HL-60 (cell line): ENCODE results near the gene POU5F1.

Experiments used
- DNase-seq, 2 experiments: peaks; one replicate each; pipeline ENCODE4 v3.0.0-alpha.2; 2010 to 2020; ENCODE audit warnings: low read depth in 1 of 2, low spot score in 1 of 2
- H3K27ac ChIP-seq: fragments of 250-450 bp; sonication (Bioruptor Pico); replicated peaks from 2 replicates; pipeline ENCODE4 v1.5.1; 2020; ENCODE audit warnings: mild to moderate bottlenecking, moderate library complexity
- H3K27me3 ChIP-seq: fragments of 250-450 bp; sonication (Bioruptor Pico); 2 replicates; pipeline ENCODE4 v1.5.1; 2021; ENCODE audit warnings: mild to moderate bottlenecking, moderate library complexity; ENCODE audit not compliant: insufficient read depth, poor library complexity, severe bottlenecking
- H3K4me3 ChIP-seq: replicated peaks from 2 replicates; pipeline ENCODE4 v1.5.1; 2011; ENCODE audit warnings: mild to moderate bottlenecking, control low read depth, low read length; ENCODE audit not compliant: insufficient read depth
- GABPA ChIP-seq: IDR thresholded peaks from 2 replicates; pipeline ENCODE4 v1.6.1; 2012; ENCODE audit warnings: low read depth
- POLR2AphosphoS5 ChIP-seq: IDR thresholded peaks from 2 replicates; pipeline ENCODE4 v1.6.1; 2012; ENCODE audit warnings: low read depth
- SPI1 ChIP-seq: IDR thresholded peaks from 2 replicates; pipeline ENCODE4 v1.6.1; 2012; ENCODE audit warnings: low read depth, mild to moderate bottlenecking, borderline replicate concordance
- TF ChIP-seq, protein P1 (sequence below): IDR thresholded peaks from one replicate; pipeline ENCODE4 v1.5.1; 2011; ENCODE audit warnings: low read length, control low read depth, inconsistent platforms; ENCODE audit not compliant: insufficient read depth
- TF ChIP-seq, protein P2 (sequence below): IDR thresholded peaks from 2 replicates; pipeline ENCODE4 v1.6.1; 2012; ENCODE audit warnings: low read depth; ENCODE audit not compliant: insufficient replicate concordance

The POU5F1 gene

DNA sequence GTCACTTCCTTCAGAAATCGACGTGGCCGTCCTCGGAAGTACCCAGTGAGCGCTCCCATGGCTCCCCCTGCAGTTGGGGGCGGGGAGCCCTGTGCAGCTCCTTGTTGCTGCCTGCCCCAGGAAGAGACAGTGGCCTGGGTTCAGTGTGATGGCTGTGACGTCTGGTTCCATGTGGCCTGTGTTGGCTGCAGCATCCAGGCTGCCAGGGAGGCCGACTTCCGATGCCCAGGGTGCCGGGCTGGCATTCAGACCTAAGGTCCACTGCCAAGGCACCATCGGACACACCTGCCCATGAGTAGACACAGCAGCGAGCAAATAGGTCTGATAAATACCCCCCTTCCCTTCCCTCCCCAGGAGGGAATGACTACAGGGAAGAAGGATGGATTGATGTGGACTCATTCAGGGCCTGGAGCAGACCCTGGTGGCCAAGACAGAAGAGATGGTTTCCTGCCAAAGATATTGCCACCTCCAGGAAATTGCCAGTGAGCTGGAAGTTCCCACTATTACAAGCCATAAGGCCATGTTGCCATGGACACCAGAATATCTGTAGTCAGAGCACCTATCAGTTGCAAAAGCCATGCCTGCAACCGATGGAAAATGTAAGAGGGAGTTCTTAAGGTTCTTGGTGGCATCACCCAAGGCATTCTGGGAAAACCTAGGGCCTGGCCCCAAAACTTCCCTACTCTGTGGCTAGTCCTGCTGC is 7.9 kb downstream of the POU5F1 start:
- Histone ChIP-seq H3K27ac (no peak overlapping the region), H3K27me3 (no peaks in the 10 kb centered on the region), H3K4me3 (no peak overlapping the region)
- TF ChIP-seq SPI1, result no peak
- no peak for TF ChIP-seq GABPA
- TF ChIP-seq POLR2AphosphoS5, result no peak
- TF ChIP-seq, protein P1, sequence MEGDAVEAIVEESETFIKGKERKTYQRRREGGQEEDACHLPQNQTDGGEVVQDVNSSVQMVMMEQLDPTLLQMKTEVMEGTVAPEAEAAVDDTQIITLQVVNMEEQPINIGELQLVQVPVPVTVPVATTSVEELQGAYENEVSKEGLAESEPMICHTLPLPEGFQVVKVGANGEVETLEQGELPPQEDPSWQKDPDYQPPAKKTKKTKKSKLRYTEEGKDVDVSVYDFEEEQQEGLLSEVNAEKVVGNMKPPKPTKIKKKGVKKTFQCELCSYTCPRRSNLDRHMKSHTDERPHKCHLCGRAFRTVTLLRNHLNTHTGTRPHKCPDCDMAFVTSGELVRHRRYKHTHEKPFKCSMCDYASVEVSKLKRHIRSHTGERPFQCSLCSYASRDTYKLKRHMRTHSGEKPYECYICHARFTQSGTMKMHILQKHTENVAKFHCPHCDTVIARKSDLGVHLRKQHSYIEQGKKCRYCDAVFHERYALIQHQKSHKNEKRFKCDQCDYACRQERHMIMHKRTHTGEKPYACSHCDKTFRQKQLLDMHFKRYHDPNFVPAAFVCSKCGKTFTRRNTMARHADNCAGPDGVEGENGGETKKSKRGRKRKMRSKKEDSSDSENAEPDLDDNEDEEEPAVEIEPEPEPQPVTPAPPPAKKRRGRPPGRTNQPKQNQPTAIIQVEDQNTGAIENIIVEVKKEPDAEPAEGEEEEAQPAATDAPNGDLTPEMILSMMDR, result no peak
- TF ChIP-seq, protein P2, sequence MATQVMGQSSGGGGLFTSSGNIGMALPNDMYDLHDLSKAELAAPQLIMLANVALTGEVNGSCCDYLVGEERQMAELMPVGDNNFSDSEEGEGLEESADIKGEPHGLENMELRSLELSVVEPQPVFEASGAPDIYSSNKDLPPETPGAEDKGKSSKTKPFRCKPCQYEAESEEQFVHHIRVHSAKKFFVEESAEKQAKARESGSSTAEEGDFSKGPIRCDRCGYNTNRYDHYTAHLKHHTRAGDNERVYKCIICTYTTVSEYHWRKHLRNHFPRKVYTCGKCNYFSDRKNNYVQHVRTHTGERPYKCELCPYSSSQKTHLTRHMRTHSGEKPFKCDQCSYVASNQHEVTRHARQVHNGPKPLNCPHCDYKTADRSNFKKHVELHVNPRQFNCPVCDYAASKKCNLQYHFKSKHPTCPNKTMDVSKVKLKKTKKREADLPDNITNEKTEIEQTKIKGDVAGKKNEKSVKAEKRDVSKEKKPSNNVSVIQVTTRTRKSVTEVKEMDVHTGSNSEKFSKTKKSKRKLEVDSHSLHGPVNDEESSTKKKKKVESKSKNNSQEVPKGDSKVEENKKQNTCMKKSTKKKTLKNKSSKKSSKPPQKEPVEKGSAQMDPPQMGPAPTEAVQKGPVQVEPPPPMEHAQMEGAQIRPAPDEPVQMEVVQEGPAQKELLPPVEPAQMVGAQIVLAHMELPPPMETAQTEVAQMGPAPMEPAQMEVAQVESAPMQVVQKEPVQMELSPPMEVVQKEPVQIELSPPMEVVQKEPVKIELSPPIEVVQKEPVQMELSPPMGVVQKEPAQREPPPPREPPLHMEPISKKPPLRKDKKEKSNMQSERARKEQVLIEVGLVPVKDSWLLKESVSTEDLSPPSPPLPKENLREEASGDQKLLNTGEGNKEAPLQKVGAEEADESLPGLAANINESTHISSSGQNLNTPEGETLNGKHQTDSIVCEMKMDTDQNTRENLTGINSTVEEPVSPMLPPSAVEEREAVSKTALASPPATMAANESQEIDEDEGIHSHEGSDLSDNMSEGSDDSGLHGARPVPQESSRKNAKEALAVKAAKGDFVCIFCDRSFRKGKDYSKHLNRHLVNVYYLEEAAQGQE, result no peak
- DNase-seq, result no peak

DNA sequence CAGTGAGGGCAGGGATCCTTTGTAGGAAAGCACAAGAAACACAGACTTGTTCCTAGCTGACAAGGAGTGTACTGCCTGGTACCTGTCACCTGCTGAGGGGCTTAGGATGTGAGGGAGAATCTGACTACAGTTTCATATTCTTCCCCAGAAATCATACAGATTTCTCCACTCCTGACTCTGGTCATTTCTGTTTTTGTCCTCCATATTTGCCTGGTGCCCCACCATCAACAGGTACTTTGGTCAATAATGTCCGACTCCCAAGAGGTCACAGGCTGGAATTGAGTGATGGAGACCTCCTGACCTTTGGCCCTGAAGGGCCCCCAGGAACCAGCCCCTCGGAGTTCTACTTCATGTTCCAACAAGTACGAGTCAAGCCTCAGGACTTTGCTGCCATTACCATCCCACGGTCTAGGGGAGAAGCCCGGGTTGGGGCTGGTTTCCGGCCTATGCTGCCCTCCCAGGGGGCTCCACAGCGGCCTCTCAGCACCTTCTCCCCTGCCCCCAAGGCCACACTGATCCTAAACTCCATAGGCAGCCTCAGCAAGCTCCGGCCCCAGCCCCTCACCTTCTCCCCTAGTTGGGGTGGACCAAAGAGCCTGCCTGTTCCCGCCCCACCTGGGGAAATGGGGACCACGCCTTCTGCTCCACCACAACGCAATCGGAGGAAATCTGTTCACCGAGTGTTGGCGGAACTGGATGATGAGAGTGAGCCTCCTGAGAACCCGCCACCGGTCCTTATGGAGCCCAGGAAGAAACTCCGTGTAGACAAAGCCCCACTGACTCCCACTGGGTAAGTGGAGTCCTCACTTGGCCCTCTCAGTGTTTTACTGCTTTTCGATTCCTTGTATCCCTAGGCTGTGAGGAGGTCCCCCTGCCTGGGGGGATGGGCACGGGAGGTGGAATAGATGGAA is 9.0 kb downstream of the POU5F1 start:
- no peak overlapping the region for H3K4me3 ChIP-seq
- no peak for DNase-seq
- H3K27ac ChIP-seq, result no peak overlapping the region
- no peak for TF ChIP-seq SPI1
- TF ChIP-seq, protein P1, result no peak
- TF ChIP-seq GABPA, result no peak
- no peak for TF ChIP-seq POLR2AphosphoS5
- H3K27me3 ChIP-seq, result no peaks in the 10 kb centered on the region

DNA sequence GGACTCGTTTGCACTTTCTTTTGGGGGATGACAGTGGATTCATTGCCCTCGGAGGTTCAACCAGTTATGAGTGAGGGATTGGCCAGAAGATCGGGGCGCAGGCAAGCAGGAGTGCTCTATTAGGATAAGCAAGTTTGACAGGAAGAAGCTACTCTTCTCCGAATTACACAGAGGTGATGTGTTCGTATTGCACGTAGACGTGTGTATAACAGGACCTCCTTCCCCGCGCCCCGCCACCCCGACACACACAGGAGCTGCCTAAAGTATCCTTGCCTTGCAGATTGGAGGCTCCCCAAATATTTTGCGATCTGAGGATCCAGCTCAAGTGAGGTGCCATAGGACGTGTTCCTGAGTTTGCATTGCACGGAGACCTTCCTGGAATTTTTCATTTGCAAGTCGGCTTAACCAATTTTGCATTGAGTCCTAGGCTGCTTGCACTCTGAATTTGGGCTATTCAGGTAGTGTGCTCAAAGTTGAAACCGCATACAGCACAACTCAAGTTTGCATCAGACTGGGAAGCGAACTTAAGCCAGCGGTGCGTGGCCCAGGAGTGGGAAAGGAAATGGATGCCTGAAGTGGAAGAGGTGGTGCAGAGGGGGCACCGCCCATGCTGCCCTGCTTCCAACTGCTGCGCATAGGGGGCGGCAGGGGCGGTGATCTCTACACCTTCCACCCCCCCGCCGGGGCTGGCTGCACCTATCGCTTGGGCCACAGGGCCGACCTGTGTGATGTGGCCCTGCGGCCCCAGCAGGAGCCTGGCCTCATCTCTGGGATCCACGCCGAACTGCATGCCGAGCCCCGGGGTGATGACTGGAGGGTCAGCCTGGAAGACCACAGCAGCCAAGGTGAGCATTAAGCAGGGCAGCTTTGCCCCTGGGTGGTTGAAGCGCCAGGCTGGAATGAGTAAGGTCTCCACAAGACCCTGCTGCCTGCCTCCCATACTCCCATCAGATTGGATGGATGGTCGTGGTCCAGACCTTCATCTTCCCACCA is 11.3 kb downstream of the POU5F1 start:
- H3K27ac ChIP-seq, result peak overlapping the region; percentile 69
- DNase-seq, result peak; percentile 17 to 36
- TF ChIP-seq, protein P1, result no peak
- TF ChIP-seq, protein P2, result no peak
- no peak for TF ChIP-seq POLR2AphosphoS5
- no peak for TF ChIP-seq SPI1
- TF ChIP-seq GABPA, result no peak

More for the DNA sequence above, 11.3 kb downstream of the POU5F1 start:
- Histone ChIP-seq H3K4me3 (peak overlapping the region; percentile 88), H3K27me3 (no peaks in the 10 kb centered on the region)
